Activated CD4-positive, alpha-beta memory T cell treated with anti-CD3 and anti-CD28 coated beads, Interleukin-2, amount 10 ng/mL, durations not matched to agents 7 days and 5 days (primary cell): ENCODE results near the gene TUBB8. TPM values are rescaled to one million over a fixed set of nuclear protein-coding genes. Genes with fewer than 3 reads are reported as not detected.
"Not testable (repeated sequence)": the region's sequence is repeated elsewhere in the genome, so short reads cannot be mapped to it uniquely, and the experiment has no call there.

ENCODE experiments used
- CTCF ChIA-PET: fragments of 350-600 bp; sonication (Branson Sonifier 250); formaldehyde crosslinking; loops from one replicate; lab custom pipeline; 2021; ENCODE audit warnings: antibody characterized with exemption, inconsistent platforms; lab: Charles Lee
- POLR2A ChIA-PET: fragments of 350-600 bp; sonication (Branson Sonifier 250); formaldehyde crosslinking; loops from one replicate; lab custom pipeline; 2021; ENCODE audit warnings: antibody characterized with exemption; lab: Charles Lee
- DNase-seq: peaks from one replicate; pipeline ENCODE4 v3.0.0-alpha.2; 2020
- H3K27ac Mint-ChIP-seq: one replicate; pipeline ENCODE4 v1.8.0; 2021; ENCODE audit warnings: mild to moderate bottlenecking, mixed read lengths
- H3K27me3 Mint-ChIP-seq: one replicate; pipeline ENCODE4 v1.8.0; 2021; ENCODE audit warnings: mixed read lengths
- H3K36me3 Mint-ChIP-seq: one replicate; pipeline ENCODE4 v1.8.0; 2021; ENCODE audit warnings: low read depth, mixed read lengths
- H3K4me1 Mint-ChIP-seq: one replicate; pipeline ENCODE4 v1.8.0; 2021; ENCODE audit warnings: mixed read lengths
- H3K4me3 Mint-ChIP-seq: one replicate; pipeline ENCODE4 v1.8.0; 2021; ENCODE audit warnings: mild to moderate bottlenecking, mixed read lengths
- H3K9me3 Mint-ChIP-seq: one replicate; pipeline ENCODE4 v1.8.0; 2021; ENCODE audit warnings: mixed read lengths
- total RNA-seq, 2 experiments: library from RNA; stranded (reverse); gene quantifications; one replicate each; pipeline ENCODE4 v1.2.3, GENCODE V29; 2021

TUBB8 gene
- total RNA-seq, 2 experiments from 2014 or later = not detected

GRCh38 chr10:10261-10971 lies 38.7 kb downstream of the TUBB8 start:
- POLR2A ChIA-PET = not testable (repeated sequence)

More at GRCh38 chr10:10261-10971, 38.7 kb downstream of the TUBB8 start:
- CTCF ChIA-PET, H3K9me3 Mint-ChIP-seq, H3K27me3 Mint-ChIP-seq, H3K4me3 Mint-ChIP-seq, H3K27ac Mint-ChIP-seq, DNase-seq, H3K36me3 Mint-ChIP-seq, H3K4me1 Mint-ChIP-seq: not testable (repeated sequence)

Other genes with a start within 250 kb of the TUBB8 start
- gene ZMYND11, start 86.2 kb upstream of the TUBB8 start, total RNA-seq = 10 to 100 TPM; 30.9 to 36.9 TPM